GM23338 (cell line): ENCODE results near the gene LILRA5. TPM values are rescaled to one million over a fixed set of nuclear protein-coding genes. Genes with fewer than 3 reads are reported as not detected.

Source experiments
- ATAC-seq: fragments of 200-7000 bp; cut with Tn5 transposase; 3 replicates; pipeline ENCODE4 v1.9.1; 2020
- DNase-seq: peaks from one replicate; pipeline ENCODE4 v3.0.0-alpha.2; 2015; ENCODE audit warnings: low spot score
- H2AFZ ChIP-seq: fragments of 200-600 bp; sonication (generic); 2 replicates; pipeline ENCODE4 v1.8.0; 2016; ENCODE audit warnings: antibody characterized with exemption, mild to moderate bottlenecking, moderate library complexity
- H3F3A ChIP-seq: fragments of 200-600 bp; sonication (generic); replicated peaks from 2 replicates; pipeline ENCODE4 v1.8.0; 2017; ENCODE audit warnings: antibody characterized with exemption, mixed run types, low read depth
- H3K27ac ChIP-seq: fragments of 200-600 bp; sonication (generic); 2 replicates; pipeline ENCODE4 v1.6.1; 2016; ENCODE audit warnings: low read depth
- H3K27me3 ChIP-seq: fragments of 200-600 bp; sonication (generic); 2 replicates; pipeline ENCODE4 v1.8.0; 2016; ENCODE audit warnings: mild to moderate bottlenecking, mixed run types, moderate library complexity; ENCODE audit not compliant: insufficient read depth
- H3K36me3 ChIP-seq: fragments of 200-600 bp; sonication (generic); 2 replicates; pipeline ENCODE4 v1.8.0; 2016; ENCODE audit warnings: mild to moderate bottlenecking; ENCODE audit not compliant: insufficient read depth
- H3K4me1 ChIP-seq: fragments of 200-600 bp; sonication (generic); 2 replicates; pipeline ENCODE4 v1.8.0; 2016; ENCODE audit warnings: mild to moderate bottlenecking, moderate library complexity; ENCODE audit not compliant: insufficient read depth
- H3K4me2 ChIP-seq: fragments of 200-600 bp; sonication (generic); 2 replicates; pipeline ENCODE4 v1.7.1; 2017; ENCODE audit warnings: mixed run types
- H3K4me3 ChIP-seq: fragments of 200-600 bp; sonication (generic); 2 replicates; pipeline ENCODE4 v1.6.1; 2016; ENCODE audit warnings: mixed run types
- H3K79me2 ChIP-seq: fragments of 200-600 bp; sonication (generic); replicated peaks from 2 replicates; pipeline ENCODE4 v1.8.0; 2017; ENCODE audit warnings: mild to moderate bottlenecking; ENCODE audit not compliant: insufficient read depth
- H3K9me2 ChIP-seq: fragments of 200-600 bp; sonication (generic); 2 replicates; pipeline ENCODE4 v1.8.0; 2017; ENCODE audit not compliant: insufficient read depth
- H4K20me1 ChIP-seq: fragments of 200-600 bp; sonication (generic); replicated peaks from 2 replicates; pipeline ENCODE4 v1.8.0; 2017; ENCODE audit warnings: mild to moderate bottlenecking; ENCODE audit not compliant: insufficient read depth
- H3K27ac Mint-ChIP-seq: 2 replicates; pipeline ENCODE4 v1.8.0; 2020; ENCODE audit warnings: inconsistent platforms, mild to moderate bottlenecking, moderate library complexity, mixed read lengths
- H3K27me3 Mint-ChIP-seq: 3 replicates; pipeline ENCODE4 v1.8.0; 2022; ENCODE audit warnings: low read depth, mild to moderate bottlenecking, moderate library complexity, mixed read lengths, inconsistent platforms; ENCODE audit not compliant: insufficient read depth, poor library complexity
- H3K36me3 Mint-ChIP-seq: 3 replicates; pipeline ENCODE4 v1.8.0; 2021; ENCODE audit warnings: low read depth, mild to moderate bottlenecking, inconsistent platforms, moderate library complexity, mixed read lengths
- H3K4me1 Mint-ChIP-seq: 3 replicates; pipeline ENCODE4 v1.8.0; 2020; ENCODE audit warnings: mild to moderate bottlenecking, inconsistent platforms, mixed read lengths
- H3K4me3 Mint-ChIP-seq: 3 replicates; pipeline ENCODE4 v1.8.0; 2021; ENCODE audit warnings: moderate library complexity, mild to moderate bottlenecking, inconsistent platforms, mixed read lengths
- H3K9me3 Mint-ChIP-seq: 3 replicates; pipeline ENCODE4 v1.8.0; 2020; ENCODE audit warnings: moderate library complexity, mild to moderate bottlenecking, inconsistent platforms, mixed read lengths
- CREB1 ChIP-seq: fragments of 250-450 bp; sonication (Bioruptor Pico); IDR thresholded peaks from 2 replicates; pipeline ENCODE4 v1.5.0; 2020; ENCODE audit warnings: low read depth, mild to moderate bottlenecking, moderate library complexity
- CTCF ChIP-seq, 2 experiments: fragments of 200-600 bp in 1 of 2; sonication (generic) in 1 of 2; conservative IDR thresholded peaks; 2 replicates each; pipeline versions ENCODE4 v1.5.1 to v1.6.1; 2016 to 2017; ENCODE audit warnings: antibody characterized with exemption in 2 of 2, low read depth in 2 of 2, mild to moderate bottlenecking in 2 of 2, moderate library complexity in 1 of 2
- EZH2 ChIP-seq: fragments of 200-600 bp; sonication (generic); IDR thresholded peaks from one replicate; pipeline ENCODE4 v1.8.0; 2017; ENCODE audit warnings: antibody characterized with exemption, mild to moderate bottlenecking, low read depth; ENCODE audit not compliant: unreplicated experiment
- EZH2phosphoT487 ChIP-seq: fragments of 200-600 bp; sonication (generic); IDR thresholded peaks from one replicate; pipeline ENCODE4 v1.8.1; 2018; ENCODE audit warnings: antibody characterized with exemption; ENCODE audit not compliant: unreplicated experiment
- NANOG ChIP-seq: IDR thresholded peaks from 2 replicates; pipeline ENCODE4 v1.6.1; 2016; ENCODE audit warnings: antibody characterized with exemption, borderline replicate concordance
- POLR2AphosphoS5 ChIP-seq: IDR thresholded peaks from 2 replicates; pipeline ENCODE4 v1.6.1; 2016; ENCODE audit warnings: antibody characterized with exemption, low read depth
- STAT1 ChIP-seq: IDR thresholded peaks from one replicate; pipeline ENCODE4 v1.6.1; 2016; ENCODE audit warnings: antibody characterized with exemption; ENCODE audit not compliant: unreplicated experiment
- ZNF114 ChIP-seq: fragments of 250-450 bp; sonication (Bioruptor Pico); IDR thresholded peaks from 2 replicates; pipeline ENCODE4 v1.5.0; 2020; ENCODE audit warnings: mild to moderate bottlenecking, moderate library complexity
- ZNF462 ChIP-seq: fragments of 250-450 bp; sonication (Bioruptor Pico); IDR thresholded peaks from 2 replicates; pipeline ENCODE4 v1.5.0; 2020; ENCODE audit warnings: mild to moderate bottlenecking, moderate library complexity
- polyA plus RNA-seq: library from polyadenylated mRNA; unstranded; fragments of >200 nt; fragmentation: Nextera tagmentation; extraction: Ambion mirVana; gene quantifications from 2 replicates; pipeline ENCODE4 v1.2.1, GENCODE V29; 2016
- total RNA-seq: library from RNA; depleted of rRNA; stranded (reverse); fragments of >200 nt; shearing (Covaris generic); gene quantifications from 2 replicates; pipeline ENCODE4 v1.2.3, GENCODE V29; 2014
- TF ChIP-seq, protein P1 (sequence below): IDR thresholded peaks from 2 replicates; pipeline ENCODE4 v1.6.1; 2016; ENCODE audit warnings: antibody characterized with exemption

Gene LILRA5
- total and polyA plus RNA-seq, 2 experiments from 2014 or later: not detected

DNA sequence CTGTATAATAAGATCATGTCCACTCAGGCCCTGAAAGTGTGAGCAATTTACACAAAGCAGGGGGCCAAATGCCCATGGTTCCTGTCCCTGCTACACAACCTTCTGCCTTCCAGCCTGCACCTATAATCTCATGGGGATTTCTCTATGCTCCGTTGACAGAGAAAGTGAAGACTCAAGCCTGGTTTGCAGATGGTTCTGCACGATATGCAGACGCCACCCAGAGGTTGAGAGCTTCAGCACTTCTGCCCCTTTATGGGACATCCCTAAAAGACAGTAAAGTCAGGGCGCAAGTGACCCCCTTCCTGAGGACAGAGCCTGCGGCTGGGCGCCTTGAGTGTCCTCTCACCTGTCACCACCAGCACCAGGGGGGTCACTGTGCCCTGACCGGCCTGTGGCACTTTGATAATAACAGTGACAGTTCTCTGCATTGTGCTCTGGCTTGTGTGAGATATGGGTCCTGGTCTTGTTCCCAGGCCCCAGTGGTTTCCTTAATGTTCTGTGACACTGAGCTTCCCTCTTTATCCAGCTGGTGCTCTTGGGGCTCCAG lies 15.1 kb downstream of the LILRA5 start:
- Mint-ChIP-seq H3K4me1 (no peaks in the 10 kb centered on the region), H3K4me3 (no peak overlapping the region), H3K27me3 (no peaks in the 10 kb centered on the region), H3K36me3 (no peaks in the 10 kb centered on the region), H3K27ac (no peak overlapping the region), H3K9me3 (no peaks in the 10 kb centered on the region)
- Histone ChIP-seq H3K4me3 (no peak overlapping the region), H2AFZ (no peak overlapping the region), H4K20me1 (no peaks in the 10 kb centered on the region), H3K4me1 (no peaks in the 10 kb centered on the region), H3K36me3 (no peaks in the 10 kb centered on the region), H3K27ac (no peak overlapping the region), H3K9me2 (no peaks in the 10 kb centered on the region), H3K27me3 (no peaks in the 10 kb centered on the region), H3K79me2 (no peaks in the 10 kb centered on the region), H3K4me2 (no peak overlapping the region), H3F3A (no peaks in the 10 kb centered on the region)
- DNase-seq (peak; percentile 27), ATAC-seq (peak; percentile 63)
- TF ChIP-seq NANOG: no peak
- peak; percentile 34 to 64; a peak in 3 of 4 replicates for TF ChIP-seq CTCF (conservative IDR thresholded peaks at IDR 0.05; ENCODE audit: low read depth in 2 of 2)

- no peaks in the 10 kb centered on the region for H3K4me1 Mint-ChIP-seq
- no peaks in the 10 kb centered on the region for H3K36me3 ChIP-seq
- H3K9me2 ChIP-seq: no peaks in the 10 kb centered on the region
- TF ChIP-seq, protein P1, sequence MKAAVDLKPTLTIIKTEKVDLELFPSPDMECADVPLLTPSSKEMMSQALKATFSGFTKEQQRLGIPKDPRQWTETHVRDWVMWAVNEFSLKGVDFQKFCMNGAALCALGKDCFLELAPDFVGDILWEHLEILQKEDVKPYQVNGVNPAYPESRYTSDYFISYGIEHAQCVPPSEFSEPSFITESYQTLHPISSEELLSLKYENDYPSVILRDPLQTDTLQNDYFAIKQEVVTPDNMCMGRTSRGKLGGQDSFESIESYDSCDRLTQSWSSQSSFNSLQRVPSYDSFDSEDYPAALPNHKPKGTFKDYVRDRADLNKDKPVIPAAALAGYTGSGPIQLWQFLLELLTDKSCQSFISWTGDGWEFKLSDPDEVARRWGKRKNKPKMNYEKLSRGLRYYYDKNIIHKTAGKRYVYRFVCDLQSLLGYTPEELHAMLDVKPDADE: no peak
- TF ChIP-seq POLR2AphosphoS5 (no peak), EZH2phosphoT487 (no peak), ZNF114 (CRISPR knock-in tag) (no peak), EZH2 (no peak), NANOG (no peak), STAT1 (no peak), CREB1 (CRISPR knock-in tag) (no peak), ZNF462 (CRISPR knock-in tag) (no peak), CTCF (conservative IDR thresholded peaks at IDR 0.05; ENCODE audit: low read depth in 2 of 2) (no peak)
- ATAC-seq: no peak
- H3K4me2 ChIP-seq: no peak overlapping the region
- no peak overlapping the region for H3K4me3 ChIP-seq
- no peaks in the 10 kb centered on the region for H3K36me3 Mint-ChIP-seq
- no peak overlapping the region for H3K27ac Mint-ChIP-seq
- H3K27me3 ChIP-seq: no peaks in the 10 kb centered on the region
- H3K79me2 ChIP-seq: no peaks in the 10 kb centered on the region
- H3K9me3 Mint-ChIP-seq: no peaks in the 10 kb centered on the region
- no peak overlapping the region for H3K27ac ChIP-seq
- H3K4me1 ChIP-seq: no peaks in the 10 kb centered on the region
- DNase-seq: no peak
- H4K20me1 ChIP-seq: no peaks in the 10 kb centered on the region
- H3K27me3 Mint-ChIP-seq: no peaks in the 10 kb centered on the region
- no peaks in the 10 kb centered on the region for H3F3A ChIP-seq
- H3K4me3 Mint-ChIP-seq: no peak overlapping the region
- H2AFZ ChIP-seq: no peak overlapping the region
These were observed 18.4 kb downstream of the LILRA5 start for GRCh38 chr19:54294539-54294938.
